ENCODE measurements around the gene PRSS38. TPM values are rescaled to one million over a fixed set of nuclear protein-coding genes. Genes with fewer than 3 reads are reported as not detected.

The PRSS38 gene
- total RNA-seq, 1 experiment from 2014 or later, result not detected

DNA sequence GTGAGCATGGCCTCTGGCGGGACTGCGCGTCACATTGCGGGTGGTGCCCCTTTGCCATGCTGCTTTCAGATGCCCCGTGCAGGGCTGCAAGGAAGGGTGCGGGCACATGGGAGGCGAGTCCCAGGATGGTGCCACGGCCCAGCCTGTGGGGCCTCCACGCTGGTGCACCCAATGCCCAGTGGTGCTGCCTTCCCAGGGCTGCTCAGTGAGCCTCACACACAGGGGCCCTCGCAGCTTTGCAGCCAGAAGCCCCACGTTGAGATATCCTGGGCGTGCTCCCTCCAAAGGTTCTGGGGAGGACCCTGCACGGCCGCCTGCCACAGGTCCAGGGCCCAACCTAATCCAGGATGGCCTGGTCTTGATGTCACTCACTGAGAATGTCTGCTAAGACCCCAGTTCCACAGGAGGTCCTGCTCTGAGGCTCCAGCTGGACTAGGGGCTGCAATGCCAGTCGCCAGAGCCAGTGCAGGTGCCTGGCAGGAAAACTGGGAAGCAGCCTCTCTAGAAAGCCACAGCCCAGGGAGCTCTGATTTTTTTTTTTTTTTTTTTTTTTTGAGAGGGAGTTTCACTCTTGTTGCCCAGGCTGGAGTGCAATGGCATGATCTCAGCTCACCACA, 34.1 kb upstream of the PRSS38 start:
- POLR2A ChIA-PET, result no interaction called here
- no peaks in the 10 kb centered on the region for H3K4me1 ChIP-seq (ENCODE audit: control insufficient read depth, insufficient read depth, low read length)
- H3K27ac ChIP-seq (ENCODE audit: low read length), result no peak overlapping the region
- 0 out of 2 replicates have a peak, but pooled peaks cover 2% of the 10 kb centered on the region for H3K36me3 ChIP-seq (ENCODE audit: control insufficient read depth, insufficient read depth, low read length)
- no peak for TF ChIP-seq POLR2AphosphoS5 (IDR thresholded peaks at IDR 0.05; ENCODE audit: low read depth, low read length)
- TF ChIP-seq, protein P1, sequence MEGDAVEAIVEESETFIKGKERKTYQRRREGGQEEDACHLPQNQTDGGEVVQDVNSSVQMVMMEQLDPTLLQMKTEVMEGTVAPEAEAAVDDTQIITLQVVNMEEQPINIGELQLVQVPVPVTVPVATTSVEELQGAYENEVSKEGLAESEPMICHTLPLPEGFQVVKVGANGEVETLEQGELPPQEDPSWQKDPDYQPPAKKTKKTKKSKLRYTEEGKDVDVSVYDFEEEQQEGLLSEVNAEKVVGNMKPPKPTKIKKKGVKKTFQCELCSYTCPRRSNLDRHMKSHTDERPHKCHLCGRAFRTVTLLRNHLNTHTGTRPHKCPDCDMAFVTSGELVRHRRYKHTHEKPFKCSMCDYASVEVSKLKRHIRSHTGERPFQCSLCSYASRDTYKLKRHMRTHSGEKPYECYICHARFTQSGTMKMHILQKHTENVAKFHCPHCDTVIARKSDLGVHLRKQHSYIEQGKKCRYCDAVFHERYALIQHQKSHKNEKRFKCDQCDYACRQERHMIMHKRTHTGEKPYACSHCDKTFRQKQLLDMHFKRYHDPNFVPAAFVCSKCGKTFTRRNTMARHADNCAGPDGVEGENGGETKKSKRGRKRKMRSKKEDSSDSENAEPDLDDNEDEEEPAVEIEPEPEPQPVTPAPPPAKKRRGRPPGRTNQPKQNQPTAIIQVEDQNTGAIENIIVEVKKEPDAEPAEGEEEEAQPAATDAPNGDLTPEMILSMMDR (IDR thresholded peaks at IDR 0.05), result no peak
- TF ChIP-seq TCF7L2 (IDR thresholded peaks at IDR 0.05; ENCODE audit: low read depth, low read length), result no peak
- TF ChIP-seq, protein P2, sequence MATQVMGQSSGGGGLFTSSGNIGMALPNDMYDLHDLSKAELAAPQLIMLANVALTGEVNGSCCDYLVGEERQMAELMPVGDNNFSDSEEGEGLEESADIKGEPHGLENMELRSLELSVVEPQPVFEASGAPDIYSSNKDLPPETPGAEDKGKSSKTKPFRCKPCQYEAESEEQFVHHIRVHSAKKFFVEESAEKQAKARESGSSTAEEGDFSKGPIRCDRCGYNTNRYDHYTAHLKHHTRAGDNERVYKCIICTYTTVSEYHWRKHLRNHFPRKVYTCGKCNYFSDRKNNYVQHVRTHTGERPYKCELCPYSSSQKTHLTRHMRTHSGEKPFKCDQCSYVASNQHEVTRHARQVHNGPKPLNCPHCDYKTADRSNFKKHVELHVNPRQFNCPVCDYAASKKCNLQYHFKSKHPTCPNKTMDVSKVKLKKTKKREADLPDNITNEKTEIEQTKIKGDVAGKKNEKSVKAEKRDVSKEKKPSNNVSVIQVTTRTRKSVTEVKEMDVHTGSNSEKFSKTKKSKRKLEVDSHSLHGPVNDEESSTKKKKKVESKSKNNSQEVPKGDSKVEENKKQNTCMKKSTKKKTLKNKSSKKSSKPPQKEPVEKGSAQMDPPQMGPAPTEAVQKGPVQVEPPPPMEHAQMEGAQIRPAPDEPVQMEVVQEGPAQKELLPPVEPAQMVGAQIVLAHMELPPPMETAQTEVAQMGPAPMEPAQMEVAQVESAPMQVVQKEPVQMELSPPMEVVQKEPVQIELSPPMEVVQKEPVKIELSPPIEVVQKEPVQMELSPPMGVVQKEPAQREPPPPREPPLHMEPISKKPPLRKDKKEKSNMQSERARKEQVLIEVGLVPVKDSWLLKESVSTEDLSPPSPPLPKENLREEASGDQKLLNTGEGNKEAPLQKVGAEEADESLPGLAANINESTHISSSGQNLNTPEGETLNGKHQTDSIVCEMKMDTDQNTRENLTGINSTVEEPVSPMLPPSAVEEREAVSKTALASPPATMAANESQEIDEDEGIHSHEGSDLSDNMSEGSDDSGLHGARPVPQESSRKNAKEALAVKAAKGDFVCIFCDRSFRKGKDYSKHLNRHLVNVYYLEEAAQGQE (IDR thresholded peaks at IDR 0.05; ENCODE audit: insufficient read depth in 1 of 2, low read depth in 2 of 2, low read length in 1 of 2), result no peak
- no peak for TF ChIP-seq SIN3A (IDR thresholded peaks at IDR 0.05; ENCODE audit: borderline replicate concordance, insufficient read depth, low read depth, low read length)
- in situ Hi-C loops (cut with HindIII; ENCODE audit: low pct_unique_long_range_greater_than_20kb, low sequenced_read_pairs) (no loop called here), intact Hi-C loops (cut with micrococcal nuclease; ENCODE audit: unreplicated experiment) (no loop called here)
- no peak for ATAC-seq
- H3K27me3 ChIP-seq (ENCODE audit: control insufficient read depth, insufficient read depth, low read length), result no peaks in the 10 kb centered on the region
- BruUV-seq (replicated peaks), result no TSS peak
- CTCF ChIA-PET, result no interaction called here
- no peaks in the 10 kb centered on the region for H3K9me3 ChIP-seq (ENCODE audit: control insufficient read depth, insufficient read depth, low read depth, low read length)
- no peak overlapping the region for H3K4me3 ChIP-seq (ENCODE audit: low read depth in 2 of 2, low read length in 2 of 2)
- DNase-seq (ENCODE audit: low read depth, low spot score), result no peak

GRCh38 chr1:227782226-227782625, 33.2 kb upstream of the PRSS38 start:
- Histone ChIP-seq H3K27me3 (ENCODE audit: control insufficient read depth, insufficient read depth, low read length) (no peaks in the 10 kb centered on the region), H3K9me3 (ENCODE audit: control insufficient read depth, insufficient read depth, low read depth, low read length) (no peaks in the 10 kb centered on the region), H3K4me3 (ENCODE audit: low read depth in 2 of 2, low read length in 2 of 2) (no peak overlapping the region), H3K4me1 (ENCODE audit: control insufficient read depth, insufficient read depth, low read length) (peaks cover 4% of the 10 kb centered on the region), H3K27ac (ENCODE audit: low read length) (no peak overlapping the region), H3K36me3 (ENCODE audit: control insufficient read depth, insufficient read depth, low read length) (no peaks in the 10 kb centered on the region)
- TF ChIP-seq, protein P1 (IDR thresholded peaks at IDR 0.05), result no peak
- TF ChIP-seq POLR2AphosphoS5 (IDR thresholded peaks at IDR 0.05; ENCODE audit: low read depth, low read length) (no peak), TCF7L2 (IDR thresholded peaks at IDR 0.05; ENCODE audit: low read depth, low read length) (no peak), SIN3A (IDR thresholded peaks at IDR 0.05; ENCODE audit: borderline replicate concordance, insufficient read depth, low read depth, low read length) (no peak)
- TF ChIP-seq, protein P2 (IDR thresholded peaks at IDR 0.05; ENCODE audit: insufficient read depth in 1 of 2, low read depth in 2 of 2, low read length in 1 of 2), result no peak
- intact Hi-C loops (cut with micrococcal nuclease; ENCODE audit: unreplicated experiment) (no loop called here), in situ Hi-C loops (cut with HindIII; ENCODE audit: low pct_unique_long_range_greater_than_20kb, low sequenced_read_pairs) (no loop called here)
- no peak for ATAC-seq
- BruUV-seq (replicated peaks), result no TSS peak
- ChIA-PET CTCF (no interaction called here), POLR2A (no interaction called here)
- no peak for DNase-seq (ENCODE audit: low read depth, low spot score)
